GM04503 (cell line): Measurements from ENCODE around the gene CDH23.
"Not testable (repeated sequence)": the region's sequence is repeated elsewhere in the genome, so short reads cannot be mapped to it uniquely, and the experiment has no call there.

ENCODE experiments used
- DNase-seq: peaks from one replicate; pipeline ENCODE4 v3.0.0-alpha.2; 2012; ENCODE audit warnings: low read depth

CDH23 gene

GRCh38 chr10:71396711-71397295 is at the start of gene CDH23:
TSS of gene CDH23 (plus strand) at chr10:71396920. CDS start at chr10:71439832, 42,912 bp downstream.
- DNase-seq: no peak

GRCh38 chr10:71347587-71348395 is 48.9 kb upstream of the CDH23 start:
- DNase-seq: no peak

GRCh38 chr10:71348850-71349249 is 47.9 kb upstream of the CDH23 start:
- no peak for DNase-seq

GRCh38 chr10:71349406-71349805 is 47.3 kb upstream of the CDH23 start:
- DNase-seq: no peak

GRCh38 chr10:71351087-71351486 is 45.6 kb upstream of the CDH23 start:
- DNase-seq: no peak

GRCh38 chr10:71351628-71352319 is 44.9 kb upstream of the CDH23 start:
- DNase-seq: no peak

- no peak for DNase-seq
Observed at GRCh38 chr10:71353639-71354038, 43.1 kb upstream of the CDH23 start.

GRCh38 chr10:71354776-71355175 is 41.9 kb upstream of the CDH23 start:
- DNase-seq: no peak

- no peak for DNase-seq
Observed at GRCh38 chr10:71355886-71356285, 40.8 kb upstream of the CDH23 start.

- no peak for DNase-seq
Observed at GRCh38 chr10:71357792-71358265, 38.9 kb upstream of the CDH23 start.

- DNase-seq: no peak
Observed at GRCh38 chr10:71358277-71358676, 38.4 kb upstream of the CDH23 start.

GRCh38 chr10:71358906-71359305 is 37.8 kb upstream of the CDH23 start:
- DNase-seq: not testable (repeated sequence)

GRCh38 chr10:71359364-71360046 is 37.2 kb upstream of the CDH23 start:
- no peak for DNase-seq

GRCh38 chr10:71360735-71361134 is 36.0 kb upstream of the CDH23 start:
- DNase-seq: no peak

GRCh38 chr10:71361581-71361980 is 35.1 kb upstream of the CDH23 start:
- no peak for DNase-seq

GRCh38 chr10:71362141-71362540 is 34.6 kb upstream of the CDH23 start:
- DNase-seq: no peak

- DNase-seq: no peak
Observed at GRCh38 chr10:71363936-71364335, 32.8 kb upstream of the CDH23 start.

GRCh38 chr10:71365366-71365765 is 31.4 kb upstream of the CDH23 start:
- no peak for DNase-seq

- no peak for DNase-seq
Observed at GRCh38 chr10:71366690-71367089, 30.0 kb upstream of the CDH23 start.

GRCh38 chr10:71367271-71367670 is 29.4 kb upstream of the CDH23 start:
- DNase-seq: no peak

- no peak for DNase-seq
Observed at GRCh38 chr10:71368176-71368575, 28.5 kb upstream of the CDH23 start.

- DNase-seq: no peak
Observed at GRCh38 chr10:71368643-71369042, 28.1 kb upstream of the CDH23 start.
